MM.1S (cell line): Measurements from ENCODE around the gene ESRRA.

Source experiments
- DNase-seq: peaks from one replicate; pipeline ENCODE4 v3.0.0-alpha.2; 2015
- H2AFZ ChIP-seq: fragments of 300-600 bp; sonication (generic); 2 replicates; pipeline ENCODE4 v1.6.0; 2016; ENCODE audit warnings: antibody characterized with exemption, low read length
- H3F3A ChIP-seq: fragments of 300-600 bp; sonication (generic); 2 replicates; pipeline ENCODE4 v1.6.1; 2016; ENCODE audit warnings: mild to moderate bottlenecking, antibody characterized with exemption, low read length, moderate library complexity, mixed read lengths; ENCODE audit not compliant: insufficient read depth
- H3K27ac ChIP-seq: fragments of 300-600 bp; sonication (generic); 2 replicates; pipeline ENCODE4 v1.5.1; 2016; ENCODE audit warnings: mild to moderate bottlenecking, low read length
- H3K27me3 ChIP-seq: fragments of 300-600 bp; sonication (generic); replicated peaks from 2 replicates; pipeline ENCODE4 v1.6.0; 2016; ENCODE audit warnings: low read length; ENCODE audit not compliant: insufficient read depth
- H3K36me3 ChIP-seq: fragments of 300-600 bp; sonication (generic); replicated peaks from 2 replicates; pipeline ENCODE4 v1.6.1; 2016; ENCODE audit warnings: mild to moderate bottlenecking, low read length, mixed read lengths; ENCODE audit not compliant: insufficient read depth
- H3K4me1 ChIP-seq: fragments of 300-600 bp; sonication (generic); 2 replicates; pipeline ENCODE4 v1.6.1; 2016; ENCODE audit warnings: low read length, mixed read lengths
- H3K4me2 ChIP-seq: fragments of 300-600 bp; sonication (generic); 2 replicates; pipeline ENCODE4 v1.6.0; 2016; ENCODE audit warnings: low read depth, low read length
- H3K4me3 ChIP-seq: fragments of 300-600 bp; sonication (generic); 2 replicates; pipeline ENCODE4 v1.5.1; 2016; ENCODE audit warnings: low read length, mixed read lengths
- H3K79me2 ChIP-seq: fragments of 300-600 bp; sonication (generic); 2 replicates; pipeline ENCODE4 v1.6.1; 2016; ENCODE audit warnings: mixed run types, low read length, mixed read lengths
- H3K9ac ChIP-seq: fragments of 300-600 bp; sonication (generic); 2 replicates; pipeline ENCODE4 v1.6.1; 2016; ENCODE audit warnings: low read length, mixed read lengths
- H3K9me2 ChIP-seq: fragments of 300-600 bp; sonication (generic); replicated peaks from 2 replicates; pipeline ENCODE4 v1.6.1; 2016; ENCODE audit warnings: mild to moderate bottlenecking, low read length, mixed read lengths; ENCODE audit not compliant: insufficient read depth
- H3K9me3 ChIP-seq: fragments of 300-600 bp; sonication (generic); replicated peaks from 2 replicates; pipeline ENCODE4 v1.6.1; 2016; ENCODE audit warnings: mild to moderate bottlenecking, low read length, mixed read lengths; ENCODE audit not compliant: insufficient read depth
- H4K20me1 ChIP-seq: fragments of 300-600 bp; sonication (generic); 2 replicates; pipeline ENCODE4 v1.6.1; 2016; ENCODE audit warnings: mild to moderate bottlenecking, low read length, moderate library complexity, mixed read lengths; ENCODE audit not compliant: insufficient read depth
- CTCF ChIP-seq: fragments of 300-600 bp; sonication (generic); IDR thresholded peaks from 2 replicates; pipeline ENCODE4 v1.5.1; 2016; ENCODE audit warnings: antibody characterized with exemption, low read length, mixed read lengths
- EZH2 ChIP-seq: fragments of 300-600 bp; sonication (generic); optimal IDR thresholded peaks from 2 replicates; pipeline ENCODE3; 2017; ENCODE audit warnings: low read depth, mild to moderate bottlenecking, antibody characterized with exemption, low read length, mixed read lengths
- EZH2phosphoT487 ChIP-seq: fragments of 300-600 bp; sonication (generic); IDR thresholded peaks from 2 replicates; pipeline ENCODE4 v1.6.1; 2018; ENCODE audit warnings: antibody characterized with exemption, low read length

Gene ESRRA

DNA sequence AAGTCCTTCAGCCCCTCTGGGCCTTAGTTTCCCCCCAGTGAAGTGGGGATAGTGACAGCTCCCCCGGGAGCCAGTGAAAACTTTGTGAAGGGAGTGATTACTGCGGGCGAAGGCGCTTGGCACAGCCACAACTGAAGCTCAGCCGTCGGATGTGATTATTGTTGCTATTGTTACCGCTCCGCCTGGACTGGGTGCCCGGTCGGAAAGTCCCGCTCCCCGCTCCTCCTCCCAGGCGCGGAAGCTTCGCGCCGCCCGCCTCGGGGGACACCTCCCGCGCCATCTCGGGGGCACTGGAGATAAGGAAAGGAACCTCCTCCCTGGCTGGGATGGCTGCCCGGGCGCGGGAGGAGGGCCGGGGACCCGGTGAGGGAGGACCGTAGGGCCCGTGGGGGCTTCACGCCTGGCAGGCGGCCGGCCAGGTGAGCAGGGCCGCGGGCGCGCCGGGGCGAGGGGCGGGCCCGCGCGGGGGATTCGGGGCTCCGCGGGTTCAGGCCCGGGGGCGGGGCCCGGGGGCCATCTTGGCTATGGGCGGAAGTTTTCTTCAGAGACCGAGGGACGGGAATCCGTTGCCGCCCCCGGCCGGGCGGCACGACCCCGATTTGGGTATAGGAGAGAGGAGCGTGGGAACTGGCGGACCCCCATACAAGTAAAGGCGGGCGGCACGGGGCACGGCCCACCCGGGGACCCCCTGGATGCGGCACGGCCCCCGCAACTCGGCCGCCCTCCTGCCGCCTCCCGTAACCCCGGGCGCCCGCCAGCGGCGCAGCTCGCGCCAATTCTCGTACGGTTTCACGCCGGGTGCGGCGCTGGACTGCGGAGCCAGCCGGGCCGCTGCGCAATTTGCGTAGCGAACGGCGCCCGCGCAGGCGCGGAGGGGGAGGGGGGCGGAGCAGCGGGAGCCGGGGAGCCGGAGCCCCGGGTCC lies 20.1 kb upstream of the ESRRA start, which contains the start of gene GPR137:
TSS of gene GPR137 (plus strand) at position 887 of the 923 bp plus-strand sequence. CDS start 677 bp downstream, outside the sequence.
- H3K9me2 ChIP-seq: no peaks in the 10 kb centered on the region

GRCh38 chr11:64285885-64286800 lies 19.2 kb upstream of the ESRRA start:
- peak overlapping the region; percentile 75 for H3K4me3 ChIP-seq
- TF ChIP-seq CTCF (peak; percentile 60), EZH2 (no peak)
- no peaks in the 10 kb centered on the region for H3K36me3 ChIP-seq
- H3K27ac ChIP-seq: peak overlapping the region; percentile 9; the same call in 1 of the 2 replicates
- DNase-seq: peak; percentile 69
- peaks cover 29% of the 10 kb centered on the region for H3K79me2 ChIP-seq
- H3K27me3 ChIP-seq: peaks cover 9% of the 10 kb centered on the region
- H3K9ac ChIP-seq: peak overlapping the region; percentile 60
- H3K4me1 ChIP-seq: peaks cover 10% of the 10 kb centered on the region
- H3K9me2 ChIP-seq: no peaks in the 10 kb centered on the region
- no peaks in the 10 kb centered on the region for H4K20me1 ChIP-seq
- peak overlapping the region; percentile 98 for H3K4me2 ChIP-seq
- H3K9me3 ChIP-seq: no peaks in the 10 kb centered on the region
- H2AFZ ChIP-seq: peak overlapping the region; percentile 24; the same call in 1 of the 2 replicates
- H3F3A ChIP-seq: peaks cover 12% of the 10 kb centered on the region

More for the DNA sequence above, 20.1 kb upstream of the ESRRA start, which contains the start of gene GPR137:
- H3F3A ChIP-seq: peaks cover 7% of the 10 kb centered on the region
- H3K9ac ChIP-seq: peak within 1 kb of the TSS; percentile 98
- H3K36me3 ChIP-seq: no peaks in the 10 kb centered on the region
- H3K4me3 ChIP-seq: peak within 1 kb of the TSS; percentile 75
- H3K9me3 ChIP-seq: no peaks in the 10 kb centered on the region
- no peaks in the 10 kb centered on the region for H4K20me1 ChIP-seq
- H3K4me1 ChIP-seq: peaks cover 10% of the 10 kb centered on the region
- no peaks in the 10 kb centered on the region for H3K27me3 ChIP-seq
- peak within 1 kb of the TSS; percentile 97 for H2AFZ ChIP-seq
- DNase-seq: peak; percentile 89
- TF ChIP-seq EZH2: no peak
- no peak for TF ChIP-seq CTCF
- peaks cover 29% of the 10 kb centered on the region for H3K79me2 ChIP-seq
- peak within 1 kb of the TSS; percentile 99 for H3K27ac ChIP-seq
- peak within 1 kb of the TSS; percentile 100 for H3K4me2 ChIP-seq

DNA sequence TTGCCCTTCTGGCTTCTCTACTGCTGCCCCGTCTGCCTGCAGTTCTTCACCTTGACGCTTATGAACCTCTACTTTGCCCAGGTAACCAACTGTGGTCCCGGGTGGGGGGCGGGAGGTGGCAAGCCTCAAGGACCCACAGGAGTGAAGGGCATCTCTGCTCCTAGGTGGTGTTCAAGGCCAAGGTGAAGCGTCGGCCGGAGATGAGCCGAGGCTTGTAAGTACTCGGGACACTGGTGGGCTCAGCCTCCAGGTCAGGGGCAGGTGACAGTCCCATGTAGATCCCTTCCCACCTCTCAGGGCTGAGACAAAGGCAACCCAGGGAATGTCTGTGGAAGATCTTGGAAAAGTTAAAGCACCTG lies 18.5 kb upstream of the ESRRA start:
- Histone ChIP-seq H2AFZ (no peak overlapping the region), H3K27ac (no peak overlapping the region), H3K9me2 (no peaks in the 10 kb centered on the region), H4K20me1 (no peaks in the 10 kb centered on the region), H3K4me2 (peak overlapping the region; percentile 98; the same call in 1 of the 2 replicates), H3K9ac (no peak overlapping the region), H3K36me3 (no peaks in the 10 kb centered on the region), H3K9me3 (no peaks in the 10 kb centered on the region), H3K27me3 (peaks cover 11% of the 10 kb centered on the region), H3F3A (peaks cover 12% of the 10 kb centered on the region), H3K79me2 (peaks cover 29% of the 10 kb centered on the region), H3K4me1 (peaks cover 10% of the 10 kb centered on the region), H3K4me3 (no peak overlapping the region)
- TF ChIP-seq EZH2 (no peak), EZH2phosphoT487 (no peak), CTCF (no peak)
- no peak for DNase-seq
